Nephron progenitor cell (in vitro differentiated cells): ENCODE data around the gene RPL13A.

ENCODE experiments used
- DNase-seq: peaks from one replicate; pipeline ENCODE4 v3.0.0; 2021
- H3K27ac Mint-ChIP-seq: 2 replicates; pipeline ENCODE4 v1.8.0; 2021; ENCODE audit warnings: mild to moderate bottlenecking, moderate library complexity, mixed read lengths
- H3K27me3 Mint-ChIP-seq: 2 replicates; pipeline ENCODE4 v1.8.0; 2021; ENCODE audit warnings: mild to moderate bottlenecking, low read depth, mixed read lengths; ENCODE audit not compliant: poor library complexity
- H3K36me3 Mint-ChIP-seq: 2 replicates; pipeline ENCODE4 v1.8.0; 2021; ENCODE audit warnings: low read depth, mixed read lengths
- H3K4me1 Mint-ChIP-seq: 2 replicates; pipeline ENCODE4 v1.8.0; 2021; ENCODE audit warnings: mixed read lengths
- H3K4me3 Mint-ChIP-seq: 2 replicates; pipeline ENCODE4 v1.8.0; 2021; ENCODE audit warnings: mild to moderate bottlenecking, moderate library complexity, mixed read lengths
- H3K9me3 Mint-ChIP-seq: 2 replicates; pipeline ENCODE4 v1.8.0; 2021; ENCODE audit warnings: mild to moderate bottlenecking, moderate library complexity, mixed read lengths
- CTCF ChIP-seq: fragments of 200-600 bp; sonication (generic); IDR thresholded peaks from 2 replicates; pipeline ENCODE4 v1.5.0; 2021; ENCODE audit warnings: antibody characterized with exemption

The RPL13A gene

GRCh38 chr19:49539192-49539952 lies 52.0 kb downstream of the RPL13A start:
- Mint-ChIP-seq H3K9me3 (no peaks in the 10 kb centered on the region), H3K36me3 (peaks cover 5% of the 10 kb centered on the region), H3K27ac (no peak overlapping the region), H3K4me1 (peaks cover 38% of the 10 kb centered on the region), H3K27me3 (peaks cover 10% of the 10 kb centered on the region), H3K4me3 (no peak overlapping the region)
- TF ChIP-seq CTCF, result no peak
- DNase-seq, result no peak
